GM20000 (cell line): ENCODE measurements around the gene ISYNA1.

Source experiments
- DNase-seq: peaks from one replicate; pipeline ENCODE4 v3.0.0; 2012; ENCODE audit warnings: low spot score
- CTCF ChIP-seq: IDR thresholded peaks from 2 replicates; pipeline ENCODE4 v1.5.1; 2012; ENCODE audit warnings: mild to moderate bottlenecking, control low read depth; ENCODE audit errors: extremely low read depth, missing control alignments

Gene ISYNA1

GRCh38 chr19:18396471-18397241, 41.3 kb downstream of the ISYNA1 start:
- no peak for DNase-seq
- no peak for TF ChIP-seq CTCF

- no peak for DNase-seq
Measured at GRCh38 chr19:18393836-18394235, 44.1 kb downstream of the ISYNA1 start.

GRCh38 chr19:18392926-18393325, 45.0 kb downstream of the ISYNA1 start:
- TF ChIP-seq CTCF, result no peak
- no peak for DNase-seq

More at GRCh38 chr19:18393836-18394235, 44.1 kb downstream of the ISYNA1 start:
- no peak for TF ChIP-seq CTCF

GRCh38 chr19:18392417-18392816, 45.5 kb downstream of the ISYNA1 start:
- no peak for TF ChIP-seq CTCF
- no peak for DNase-seq

GRCh38 chr19:18391509-18392075, 46.3 kb downstream of the ISYNA1 start:
- no peak for DNase-seq
- no peak for TF ChIP-seq CTCF

GRCh38 chr19:18390065-18390907, 47.6 kb downstream of the ISYNA1 start:
- DNase-seq, result no peak
- TF ChIP-seq CTCF, result no peak

- DNase-seq, result no peak
- TF ChIP-seq CTCF, result no peak
Measured at GRCh38 chr19:18389726-18390064, 48.2 kb downstream of the ISYNA1 start.
